WTC11 (cell line): ENCODE results near the gene LMO3.

ENCODE experiments used
- CTCF ChIP-seq: fragments of 200-600 bp; IDR thresholded peaks from 2 replicates; pipeline ENCODE4 v1.8.0; 2022; ENCODE audit warnings: antibody characterized with exemption
- E2F1 ChIP-seq: sonication (generic); formaldehyde crosslinking; IDR thresholded peaks from 2 replicates; pipeline ENCODE4 v1.8.0; 2022; ENCODE audit warnings: mild to moderate bottlenecking, missing genetic modification reagents
- E2F5 ChIP-seq: sonication (generic); formaldehyde crosslinking; IDR thresholded peaks from 2 replicates; pipeline ENCODE4 v1.8.1; 2022; ENCODE audit warnings: mild to moderate bottlenecking, moderate library complexity, missing genetic modification reagents
- ELF4 ChIP-seq: sonication (generic); formaldehyde crosslinking; IDR thresholded peaks from 2 replicates; pipeline ENCODE4 v1.8.1; 2022; ENCODE audit warnings: low read depth, mild to moderate bottlenecking, moderate library complexity, missing genetic modification reagents
- FOXP4 ChIP-seq: sonication (generic); formaldehyde crosslinking; IDR thresholded peaks from 2 replicates; pipeline ENCODE4 v1.8.0; 2022; ENCODE audit warnings: mild to moderate bottlenecking, missing genetic modification reagents
- HMGA2 ChIP-seq: fragments of 250-450 bp; sonication (Bioruptor Pico); IDR thresholded peaks from 2 replicates; pipeline ENCODE4 v1.4.0; 2021; ENCODE audit warnings: mild to moderate bottlenecking, moderate library complexity
- MXD4 ChIP-seq: fragments of 250-450 bp; sonication (Bioruptor Pico); IDR thresholded peaks from 2 replicates; pipeline ENCODE4 v1.8.0; 2021; ENCODE audit warnings: mild to moderate bottlenecking, moderate library complexity, borderline replicate concordance
- RELA ChIP-seq: sonication (generic); formaldehyde crosslinking; IDR thresholded peaks from 2 replicates; pipeline ENCODE4 v1.8.1; 2022; ENCODE audit warnings: missing genetic modification reagents, mild to moderate bottlenecking, borderline replicate concordance
- SMAD3 ChIP-seq: sonication (generic); formaldehyde crosslinking; IDR thresholded peaks from 2 replicates; pipeline ENCODE4 v1.8.0; 2022; ENCODE audit warnings: missing genetic modification reagents, mild to moderate bottlenecking, borderline replicate concordance
- SMAD4 ChIP-seq: sonication (generic); formaldehyde crosslinking; IDR thresholded peaks from 2 replicates; pipeline ENCODE4 v1.8.0; 2022; ENCODE audit warnings: mild to moderate bottlenecking, missing genetic modification reagents
- SP1 ChIP-seq: sonication (generic); formaldehyde crosslinking; conservative IDR thresholded peaks from 2 replicates; pipeline ENCODE4 v1.8.1; 2022; ENCODE audit warnings: missing genetic modification reagents
- TEAD4 ChIP-seq: sonication (generic); formaldehyde crosslinking; IDR thresholded peaks from 2 replicates; pipeline ENCODE4 v1.8.0; 2022; ENCODE audit warnings: mild to moderate bottlenecking, missing genetic modification reagents
- ZNF232 ChIP-seq: sonication (generic); formaldehyde crosslinking; IDR thresholded peaks from 2 replicates; pipeline ENCODE4 v1.8.0; 2022; ENCODE audit warnings: mild to moderate bottlenecking, missing genetic modification reagents
- ZSCAN18 ChIP-seq: fragments of 250-450 bp; sonication (Bioruptor Pico); IDR thresholded peaks from 2 replicates; pipeline ENCODE4 v2.1.2; 2022; ENCODE audit warnings: mild to moderate bottlenecking, moderate library complexity

GRCh38 chr12:16581416-16581815 lies 24.5 kb downstream of the LMO3 start:
- no peak for TF ChIP-seq SMAD4 (CRISPR knock-in tag)
- TF ChIP-seq CTCF: no peak
- TF ChIP-seq FOXP4: no peak
- TF ChIP-seq HMGA2 (CRISPR knock-in tag): no peak
- no peak for TF ChIP-seq ZNF232 (CRISPR knock-in tag)
- no peak for TF ChIP-seq E2F5 (CRISPR knock-in tag)
- TF ChIP-seq TEAD4 (CRISPR knock-in tag): no peak
- no peak for TF ChIP-seq ELF4 (CRISPR knock-in tag)
- no peak for TF ChIP-seq E2F1 (CRISPR knock-in tag)
- no peak for TF ChIP-seq ZSCAN18
- no peak for TF ChIP-seq MXD4 (CRISPR knock-in tag)
- no peak for TF ChIP-seq RELA (CRISPR knock-in tag)
- no peak for TF ChIP-seq SP1 (CRISPR knock-in tag)
- TF ChIP-seq SMAD3 (CRISPR knock-in tag): no peak
